GM15510 (cell line): ENCODE data around the gene ANO2.

Experiments used
- POLR2A ChIP-seq: IDR thresholded peaks from 3 replicates; pipeline ENCODE4 v1.6.1; 2011; ENCODE audit warnings: borderline replicate concordance; ENCODE audit not compliant: insufficient read length; ENCODE audit errors: extremely low read depth

ANO2 gene

GRCh38 chr12:5736527-5736926 is 208.5 kb downstream of the ANO2 start:
- TF ChIP-seq POLR2A: no peak

DNA sequence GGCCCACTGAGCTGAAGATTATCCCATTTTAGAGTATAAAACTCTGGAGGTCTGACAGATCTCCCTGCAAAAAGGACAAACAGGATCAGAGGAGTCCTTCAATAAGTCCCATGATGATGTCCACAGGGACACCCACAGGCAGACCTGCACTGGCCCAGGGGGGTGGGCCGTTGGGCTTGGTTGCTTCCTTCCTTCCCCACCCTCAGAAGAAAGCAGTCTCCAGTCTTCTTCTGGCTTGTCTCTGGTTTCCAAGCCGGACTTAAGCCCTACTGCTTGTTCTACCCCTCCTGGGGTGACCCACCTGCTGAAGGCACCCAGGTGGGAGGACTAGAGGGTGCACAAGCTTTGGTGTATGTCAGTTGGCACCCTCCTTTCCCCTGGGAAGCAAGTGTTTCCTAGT is 209.0 kb downstream of the ANO2 start:
- no peak for TF ChIP-seq POLR2A

DNA sequence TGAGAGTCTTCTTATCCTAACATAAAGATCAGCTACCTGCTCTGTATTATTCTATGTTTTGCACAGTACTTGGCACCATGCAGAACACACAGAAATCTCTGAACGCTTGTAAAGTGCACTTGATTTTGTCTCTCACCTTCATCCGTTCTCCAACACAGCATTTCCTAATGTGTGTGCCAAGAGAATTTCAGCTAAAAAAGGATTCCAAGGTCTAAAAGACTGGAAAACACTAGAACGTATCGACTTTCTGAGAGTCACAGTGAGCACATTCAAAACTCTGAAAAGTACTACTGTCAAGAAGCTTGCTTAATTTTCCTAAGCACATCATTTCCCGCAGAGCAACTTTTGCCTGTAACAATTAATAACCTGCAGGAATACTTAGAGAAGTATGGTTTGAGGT is 211.1 kb downstream of the ANO2 start:
- TF ChIP-seq POLR2A: no peak

DNA sequence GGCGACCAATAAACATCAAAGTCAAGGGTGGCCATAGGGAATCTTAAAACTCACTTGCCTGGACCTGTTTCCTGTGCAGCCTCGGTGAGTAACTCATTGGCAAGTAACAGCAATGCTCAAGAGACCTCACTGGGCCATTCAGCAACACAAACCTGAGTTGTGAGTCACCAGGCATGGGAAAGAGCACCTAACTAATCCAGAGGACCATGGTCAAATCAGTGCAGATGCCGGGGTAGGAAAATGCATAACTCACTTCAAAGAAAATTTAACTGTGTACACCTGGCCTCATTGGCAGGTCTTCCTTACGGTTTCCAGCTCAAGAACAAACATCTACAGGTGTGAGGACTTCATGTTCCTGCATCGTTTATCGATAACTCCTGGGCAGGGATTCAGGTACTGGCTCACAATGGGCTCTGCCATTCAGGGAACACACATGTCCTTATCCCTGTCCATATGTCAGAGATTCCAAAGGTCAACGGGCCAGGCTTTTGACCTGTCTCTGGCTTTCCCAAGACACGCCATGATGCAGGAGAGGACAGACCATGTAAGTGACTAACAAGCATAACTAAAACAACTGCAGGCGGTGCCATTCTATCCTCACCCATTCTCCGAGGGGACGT is 211.8 kb downstream of the ANO2 start:
- no peak for TF ChIP-seq POLR2A

- TF ChIP-seq POLR2A: no peak
These were observed 214.1 kb downstream of the ANO2 start for GRCh38 chr12:5730962-5731361.

GRCh38 chr12:5723711-5724252 is 221.3 kb downstream of the ANO2 start:
- no peak for TF ChIP-seq POLR2A

GRCh38 chr12:5723071-5723470 is 222.0 kb downstream of the ANO2 start:
- TF ChIP-seq POLR2A: no peak

DNA sequence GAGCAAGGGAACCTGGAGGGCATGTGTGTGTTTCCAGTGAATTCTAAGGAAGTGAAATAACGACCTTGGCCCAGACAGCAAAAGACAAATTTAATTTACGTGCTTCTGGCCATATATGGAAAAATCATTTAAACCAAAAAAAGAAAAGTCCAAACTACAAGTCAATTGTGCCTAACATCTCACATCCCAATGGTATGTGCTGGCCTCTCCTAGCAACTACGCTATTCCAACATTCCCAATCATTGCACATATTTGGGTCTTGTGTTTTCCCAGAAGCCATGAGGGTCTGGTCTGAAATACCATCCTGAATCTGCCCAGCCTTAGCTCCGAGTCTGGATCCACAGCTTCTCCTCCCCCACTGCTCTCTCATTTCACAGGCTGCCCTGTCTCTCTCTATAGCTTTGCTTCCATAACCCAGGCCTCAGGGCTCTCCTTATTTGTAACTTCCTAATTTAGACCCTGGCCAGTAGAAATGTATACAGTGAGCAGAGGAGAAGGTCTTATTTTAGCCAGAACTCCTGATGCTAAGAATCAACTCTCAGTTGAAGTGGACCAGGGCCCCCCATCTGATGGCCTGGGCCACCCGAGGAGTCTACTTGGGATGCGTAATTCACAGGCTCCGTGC is 224.6 kb downstream of the ANO2 start:
- no peak for TF ChIP-seq POLR2A

DNA sequence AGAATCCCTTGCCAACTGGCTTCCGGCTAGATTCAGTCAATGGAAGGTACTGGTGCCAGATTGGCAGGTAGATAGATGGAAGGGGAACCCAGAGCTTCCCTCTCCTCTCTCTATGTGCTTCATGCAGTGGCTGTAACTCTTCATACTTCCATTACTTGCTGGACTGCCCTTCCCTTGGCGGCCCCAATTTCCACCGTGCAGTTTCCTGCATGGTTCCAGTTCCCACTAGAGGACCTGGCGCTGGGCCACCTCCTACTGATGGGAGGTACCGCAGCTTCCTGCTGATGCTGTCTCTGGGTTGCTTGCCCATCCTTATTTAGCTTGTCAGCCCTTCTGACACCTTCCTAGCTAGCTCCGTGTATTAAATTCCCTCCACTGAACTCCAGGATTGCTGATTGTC is 226.4 kb downstream of the ANO2 start:
- TF ChIP-seq POLR2A: no peak

DNA sequence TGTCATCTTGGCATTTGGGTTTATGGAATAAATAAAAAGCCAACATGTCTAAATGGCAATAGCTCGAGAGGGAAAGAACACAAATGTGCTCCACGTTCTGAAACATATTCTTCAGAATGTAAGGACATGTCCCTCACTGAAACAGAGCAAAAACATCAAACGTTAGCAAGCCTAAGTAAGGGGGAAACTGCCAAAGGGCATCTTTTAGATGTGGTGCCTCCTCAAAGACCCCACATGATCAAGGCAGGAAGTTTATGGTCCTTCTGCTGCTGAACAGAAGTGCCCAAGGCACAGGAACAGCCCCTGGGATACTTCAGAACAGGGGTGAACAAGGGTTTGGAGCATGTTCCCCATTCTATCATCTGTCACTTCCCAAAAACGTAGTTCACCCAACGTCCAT is 227.0 kb downstream of the ANO2 start:
- no peak for TF ChIP-seq POLR2A

- no peak for TF ChIP-seq POLR2A
These were observed 228.1 kb downstream of the ANO2 start for GRCh38 chr12:5716976-5717375.

GRCh38 chr12:5716201-5716600 is 228.9 kb downstream of the ANO2 start:
- no peak for TF ChIP-seq POLR2A

GRCh38 chr12:5715021-5715420 is 230.0 kb downstream of the ANO2 start:
- no peak for TF ChIP-seq POLR2A

- no peak for TF ChIP-seq POLR2A
These were observed 231.4 kb downstream of the ANO2 start for GRCh38 chr12:5713599-5714081.

- no peak for TF ChIP-seq POLR2A
These were observed 234.7 kb downstream of the ANO2 start for GRCh38 chr12:5710260-5710878.

GRCh38 chr12:5708371-5708770 is 236.7 kb downstream of the ANO2 start:
- no peak for TF ChIP-seq POLR2A
